Tibial nerve (tissue), 4 donors: ENCODE measurements around the gene MAZ. TPM values are rescaled to one million over a fixed set of nuclear protein-coding genes. Genes with fewer than 3 reads are reported as not detected.
"Not testable (repeated sequence)": the region's sequence is repeated elsewhere in the genome, so short reads cannot be mapped to it uniquely, and the experiment has no call there.

ENCODE experiments used
- DNase-seq, 2 donors: peaks; one replicate each; pipeline ENCODE4 v3.0.0-alpha.2; 2019; ENCODE audit warnings: low spot score in 2 of 2
- H3K27ac ChIP-seq, 4 donors: fragments of 200-600 bp; sonication (generic) in 3 of 4; one replicate each; pipeline ENCODE4 v1.5.1; 2017 to 2019; ENCODE audit warnings: mild to moderate bottlenecking in 1 of 4
- H3K27me3 ChIP-seq, 2 donors: fragments of 200-600 bp; sonication (generic) in 1 of 2; one replicate each; pipeline versions ENCODE4 v1.5.1 to v1.6.0; 2017 to 2019
- H3K36me3 ChIP-seq, 3 donors: fragments of 200-600 bp; sonication (generic); one replicate each; pipeline ENCODE4 v1.5.1; 2018 to 2019
- H3K4me1 ChIP-seq, 4 donors: fragments of 200-600 bp; sonication (generic) in 3 of 4; one replicate each; pipeline ENCODE4 v1.5.1; 2017 to 2019
- H3K4me3 ChIP-seq, 4 donors: fragments of 200-600 bp; sonication (generic) in 3 of 4; one replicate each; pipeline ENCODE4 v1.5.1; 2017 to 2019; ENCODE audit warnings: mild to moderate bottlenecking in 1 of 4, moderate library complexity in 1 of 4
- H3K9me3 ChIP-seq, 4 donors: fragments of 200-600 bp; sonication (generic) in 3 of 4; one replicate each; pipeline ENCODE4 v1.5.1; 2017 to 2019
- CTCF ChIP-seq, 5 experiments: fragments of 200-600 bp in 3 of 5; fragments of 450-650 bp in 2 of 5; sonication (generic) in 3 of 5; IDR thresholded peaks; one replicate each; pipeline ENCODE4 v1.5.1; 2016 to 2019; ENCODE audit warnings: antibody characterized with exemption in 5 of 5, mild to moderate bottlenecking in 3 of 5, moderate library complexity in 2 of 5
- EP300 ChIP-seq, 2 donors: sonication (generic); formaldehyde crosslinking; IDR thresholded peaks; one replicate each; pipeline ENCODE4 v1.6.1; 2017; ENCODE audit warnings: antibody characterized with exemption in 2 of 2, mild to moderate bottlenecking in 1 of 2
- POLR2A ChIP-seq, 2 donors: fragments of 450-650 bp; IDR thresholded peaks; one replicate each; pipeline ENCODE4 v1.6.1; 2017; ENCODE audit warnings: antibody characterized with exemption in 2 of 2, mild to moderate bottlenecking in 2 of 2, moderate library complexity in 2 of 2
- WGBS, 2 donors: methylation state at CpG; one replicate each; pipeline ENCODE4 v1.1.5; 2018; 5-methylcytosine and 5-hydroxymethylcytosine counted together
- total RNA-seq, 4 donors: library from RNA; depleted of rRNA; stranded (reverse); fragments of >200 nt; gene quantifications; one replicate each; pipeline ENCODE4 v1.1.0, GENCODE V29; 2016

The MAZ gene
- total RNA-seq, 4 donors from 2014 or later = 40.0 to 75.9 (median 62.0) TPM

- Histone ChIP-seq H3K9me3 (no peaks in the 10 kb centered on the region), H3K27ac (peak overlapping the region in 3 of 4 donors; percentile 64 to 90 (median 84)), H3K4me1 (peaks cover 0 to 78% (median 50%) of the 10 kb centered on the region in 4 donors), H3K36me3 (peaks cover 0 to 8% (median 0%) of the 10 kb centered on the region in 3 donors), H3K4me3 (no peak overlapping the region), H3K27me3 (no peaks in the 10 kb centered on the region)
- no peak for DNase-seq
- 53 to 59% methylated on average over 10 of the region's 10 CpGs for WGBS, 2 donors
- TF ChIP-seq POLR2A (IDR thresholded peaks at IDR 0.05) (no peak), CTCF (IDR thresholded peaks at IDR 0.05) (no peak), EP300 (IDR thresholded peaks at IDR 0.05) (no peak)
These were observed 19.1 kb downstream of the MAZ start for GRCh38 chr16:29825145-29826044.

- Histone ChIP-seq H3K27ac (peak overlapping the region in 3 of 4 donors; percentile 64 to 90 (median 84)), H3K36me3 (peaks cover under 1 to 17% (median 3%) of the 10 kb centered on the region in 3 donors), H3K4me1 (peaks cover 0 to 73% (median 47%) of the 10 kb centered on the region in 4 donors), H3K9me3 (no peaks in the 10 kb centered on the region), H3K27me3 (no peaks in the 10 kb centered on the region), H3K4me3 (no peak overlapping the region)
- TF ChIP-seq EP300 (IDR thresholded peaks at IDR 0.05) = no peak
- TF ChIP-seq POLR2A (IDR thresholded peaks at IDR 0.05) = no peak
- no peak for TF ChIP-seq CTCF (IDR thresholded peaks at IDR 0.05)
- no peak for DNase-seq
- 85 to 87% methylated on average over 8 of the region's 8 CpGs for WGBS, 2 donors
These were observed 20.0 kb downstream of the MAZ start for GRCh38 chr16:29826342-29826695.

- TF ChIP-seq EP300 (IDR thresholded peaks at IDR 0.05) (no peak), CTCF (IDR thresholded peaks at IDR 0.05) (no peak), POLR2A (IDR thresholded peaks at IDR 0.05) (no peak)
- DNase-seq = no peak
- Histone ChIP-seq H3K27ac (no peak overlapping the region), H3K36me3 (peaks cover 3 to 60% (median 21%) of the 10 kb centered on the region in 3 donors), H3K9me3 (no peaks in the 10 kb centered on the region), H3K27me3 (no peaks in the 10 kb centered on the region), H3K4me3 (no peak overlapping the region), H3K4me1 (peaks cover 0 to 31% (median 8%) of the 10 kb centered on the region in 4 donors)
- 88 to 92% methylated on average over 11 of the region's 11 CpGs for WGBS, 2 donors
These were observed 24.4 kb downstream of the MAZ start for GRCh38 chr16:29830774-29831173.

GRCh38 chr16:29831490-29831889, 25.2 kb downstream of the MAZ start:
- no peak overlapping the region for H3K4me3 ChIP-seq
- TF ChIP-seq EP300 (IDR thresholded peaks at IDR 0.05) (no peak), CTCF (IDR thresholded peaks at IDR 0.05) (no peak), POLR2A (IDR thresholded peaks at IDR 0.05) (no peak)
- no peaks in the 10 kb centered on the region for H3K27me3 ChIP-seq
- 62 to 73% methylated on average over 2 of the region's 2 CpGs for WGBS, 2 donors
- H3K9me3 ChIP-seq = no peaks in the 10 kb centered on the region
- H3K36me3 ChIP-seq = peaks cover 3 to 67% (median 21%) of the 10 kb centered on the region in 3 donors
- DNase-seq = no peak
- no peak overlapping the region for H3K27ac ChIP-seq
- peaks cover 0 to 24% (median 4%) of the 10 kb centered on the region in 4 donors for H3K4me1 ChIP-seq

- not testable (repeated sequence) for H3K4me3 ChIP-seq, H3K4me1 ChIP-seq, DNase-seq, H3K27me3 ChIP-seq, H3K9me3 ChIP-seq, H3K27ac ChIP-seq
- 94 to 99% methylated on average over 4 of the region's 4 CpGs for WGBS, 2 donors
- peaks cover 6 to 85% (median 21%) of the 10 kb centered on the region in 3 donors for H3K36me3 ChIP-seq
These were observed 26.9 kb downstream of the MAZ start for GRCh38 chr16:29833219-29833618.
